Measurements from ENCODE around the gene FOXN3.

The FOXN3 gene

DNA sequence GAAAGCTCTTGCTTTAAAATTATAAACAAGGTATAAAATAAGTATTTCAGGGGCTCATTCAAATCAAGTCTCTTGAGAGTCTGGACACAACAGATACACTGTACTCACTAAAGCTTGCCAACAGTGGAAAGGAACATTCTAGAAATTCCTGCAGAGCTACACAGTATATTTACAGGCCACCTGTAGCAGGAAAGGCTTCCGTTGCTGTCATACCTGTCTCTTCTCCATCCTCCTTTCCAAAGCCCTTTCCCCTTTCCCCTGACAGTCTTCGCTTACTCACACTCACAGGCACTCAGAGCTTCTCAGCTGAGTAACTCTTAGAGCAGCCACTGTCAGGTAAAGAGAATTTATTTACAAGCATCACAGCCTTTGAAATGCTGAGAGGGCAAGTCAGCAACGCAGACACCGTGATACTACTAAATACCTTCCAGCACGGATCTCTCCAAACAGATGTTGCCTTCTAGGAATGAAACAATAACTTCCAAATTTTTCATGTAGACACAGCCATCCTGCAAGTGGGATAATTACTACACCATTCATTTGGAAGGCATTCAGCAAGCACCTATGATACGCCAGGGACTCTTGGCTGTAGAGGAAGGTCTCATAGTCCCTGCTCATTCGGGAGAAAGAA lies 167.9 kb downstream of the FOXN3 start:
- DNase-seq = peak; percentile 29

DNA sequence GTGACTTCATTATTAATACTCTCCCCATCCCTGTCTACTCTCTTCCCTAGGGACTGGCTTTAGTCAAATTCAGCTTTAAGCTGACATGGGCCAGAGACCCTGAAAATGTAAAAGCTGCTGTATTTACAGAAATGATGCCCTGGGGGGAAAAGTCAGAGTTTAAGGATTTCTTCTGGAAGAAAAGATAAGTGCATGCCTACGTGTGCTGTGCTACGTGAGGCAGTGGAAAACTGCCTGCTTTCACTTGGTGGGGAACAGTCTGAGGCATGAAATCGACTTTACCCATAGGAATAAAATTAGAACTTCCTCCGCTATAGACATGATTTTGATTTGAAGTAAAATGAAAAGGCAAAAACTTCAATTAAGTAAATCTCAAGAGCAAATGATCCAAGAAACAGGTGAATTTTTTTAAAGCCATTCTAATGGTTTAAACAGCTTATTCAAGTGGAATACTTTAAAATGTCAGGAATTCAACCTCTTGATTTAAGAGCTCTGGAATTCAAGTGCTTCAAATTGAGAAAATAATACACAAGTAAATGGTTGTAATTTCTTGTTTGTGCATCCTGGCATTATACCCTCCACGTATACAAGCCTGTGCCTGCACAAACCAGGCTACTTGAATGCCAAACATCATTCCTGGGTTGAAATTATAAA lies 168.5 kb downstream of the FOXN3 start:
- DNase-seq = no peak

DNA sequence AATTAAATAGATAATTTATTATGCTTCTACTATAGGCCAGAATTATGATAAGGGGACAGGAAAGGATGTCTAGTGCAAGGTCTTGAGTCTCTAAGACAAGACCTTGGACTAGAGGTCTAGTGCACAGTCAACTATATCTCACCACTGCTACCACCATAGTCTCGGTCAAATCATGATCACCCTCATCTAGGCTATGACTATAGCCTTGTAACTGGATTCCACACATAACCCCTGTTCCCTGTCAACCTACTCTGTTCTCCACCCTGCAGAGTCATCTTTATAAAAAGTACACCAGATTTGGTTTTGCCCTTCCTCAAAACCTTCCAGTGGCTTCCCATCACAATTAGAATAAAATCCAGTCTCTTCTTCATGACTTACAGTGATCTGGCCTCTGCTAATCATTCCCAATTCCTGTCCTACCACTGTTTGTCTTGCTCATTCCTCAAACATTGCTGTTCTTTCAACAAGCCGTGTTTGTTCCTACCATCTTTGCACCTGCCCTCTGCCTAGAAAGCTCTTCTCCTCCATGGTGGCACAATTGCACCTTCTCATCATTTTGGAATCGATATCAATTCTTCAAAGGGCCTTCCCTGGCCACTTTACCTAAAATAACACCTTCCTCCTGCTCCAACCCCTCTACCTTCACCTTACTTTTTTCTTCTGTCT lies 169.4 kb downstream of the FOXN3 start:
- DNase-seq = no peak

GRCh38 chr14:89246290-89246689 lies 170.7 kb downstream of the FOXN3 start:
- no peak for DNase-seq

GRCh38 chr14:89245802-89246201 lies 171.2 kb downstream of the FOXN3 start:
- DNase-seq = no peak

- DNase-seq = no peak
Measured at GRCh38 chr14:89244720-89245119, 172.3 kb downstream of the FOXN3 start.

DNA sequence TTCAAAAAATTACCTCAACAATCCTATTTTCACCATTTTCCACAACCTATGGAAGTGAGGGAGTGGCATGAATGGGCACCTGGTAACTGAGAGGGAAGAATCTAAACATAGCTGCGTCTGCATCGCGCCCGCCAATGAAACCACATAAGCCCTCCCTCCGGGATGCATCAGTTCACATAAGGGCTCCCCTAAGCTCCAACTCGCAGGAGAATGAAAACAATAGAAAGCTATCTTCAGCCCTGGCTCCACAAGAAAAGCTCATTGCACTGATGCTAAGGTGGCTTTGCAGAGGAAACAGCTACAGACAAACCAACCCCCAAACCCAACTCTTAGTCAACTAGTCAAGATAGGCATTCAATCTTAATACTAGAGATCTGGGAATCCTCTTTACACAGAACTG lies 173.3 kb downstream of the FOXN3 start:
- DNase-seq = no peak

- DNase-seq = no peak
Measured at GRCh38 chr14:89243286-89243685, 173.7 kb downstream of the FOXN3 start.

GRCh38 chr14:89242652-89243279 lies 174.3 kb downstream of the FOXN3 start:
- DNase-seq = no peak

GRCh38 chr14:89241934-89242651 lies 174.9 kb downstream of the FOXN3 start:
- DNase-seq = no peak

DNA sequence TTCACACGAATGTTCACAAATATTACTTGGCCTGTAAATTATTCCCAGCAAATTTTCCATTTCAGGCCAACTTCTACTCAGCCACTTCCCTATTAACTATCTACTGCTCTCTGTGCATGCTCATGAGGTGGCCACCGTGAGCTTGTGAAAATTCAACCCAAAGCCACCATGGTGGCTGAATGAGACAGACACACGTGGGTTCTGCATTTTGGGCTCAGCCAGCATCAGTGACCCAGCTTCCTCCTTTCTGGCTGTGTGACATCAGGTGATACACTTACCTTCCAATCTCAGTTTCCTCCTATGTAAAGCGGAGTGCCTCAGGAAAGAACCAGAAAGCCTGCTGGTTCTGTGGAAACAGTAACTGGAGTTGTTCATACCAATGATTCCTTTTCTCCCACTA lies 175.8 kb downstream of the FOXN3 start:
- DNase-seq = no peak

DNA sequence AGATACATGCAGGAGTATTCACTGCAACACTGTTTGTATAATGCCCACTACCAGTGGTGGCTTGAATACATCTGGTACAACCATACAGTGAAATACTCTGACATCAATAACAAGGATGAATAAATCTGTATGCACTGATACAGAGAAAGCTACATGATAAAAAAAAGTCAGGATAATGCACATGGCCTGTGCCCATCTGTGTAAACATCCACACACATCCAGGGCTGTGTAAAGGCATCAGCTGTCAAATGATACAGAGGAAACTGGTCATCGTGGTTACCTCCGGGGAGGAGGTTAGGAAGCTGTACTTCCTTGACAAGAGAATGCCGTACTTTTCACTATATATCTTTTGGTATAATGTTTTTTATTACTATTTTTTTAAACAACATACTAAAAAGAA lies 176.6 kb downstream of the FOXN3 start:
- peak; percentile 62 for DNase-seq

DNA sequence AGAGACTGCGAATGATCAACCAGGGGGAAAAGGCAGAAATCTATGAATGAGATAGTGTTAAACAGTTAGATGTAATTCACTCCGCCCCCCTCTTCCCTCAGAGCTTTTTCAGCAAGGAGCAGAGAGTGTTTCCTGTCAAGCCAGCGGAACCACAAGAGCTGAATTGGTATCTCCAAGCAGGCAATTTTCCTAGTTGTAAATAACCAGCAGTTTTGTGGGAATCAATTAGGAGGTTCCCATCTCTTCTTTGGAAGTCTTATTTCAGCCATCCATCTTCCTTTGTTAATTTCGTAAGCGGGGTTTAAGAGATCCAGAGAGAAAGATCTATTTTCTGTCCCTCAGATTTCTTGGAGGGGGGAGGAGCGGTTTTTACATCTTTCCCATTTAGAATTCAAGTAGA lies 178.0 kb downstream of the FOXN3 start:
- DNase-seq = no peak

- DNase-seq = no peak
Measured at GRCh38 chr14:89237921-89238529, 179.0 kb downstream of the FOXN3 start.

GRCh38 chr14:89236851-89237250 lies 180.2 kb downstream of the FOXN3 start:
- DNase-seq = peak; percentile 44

DNA sequence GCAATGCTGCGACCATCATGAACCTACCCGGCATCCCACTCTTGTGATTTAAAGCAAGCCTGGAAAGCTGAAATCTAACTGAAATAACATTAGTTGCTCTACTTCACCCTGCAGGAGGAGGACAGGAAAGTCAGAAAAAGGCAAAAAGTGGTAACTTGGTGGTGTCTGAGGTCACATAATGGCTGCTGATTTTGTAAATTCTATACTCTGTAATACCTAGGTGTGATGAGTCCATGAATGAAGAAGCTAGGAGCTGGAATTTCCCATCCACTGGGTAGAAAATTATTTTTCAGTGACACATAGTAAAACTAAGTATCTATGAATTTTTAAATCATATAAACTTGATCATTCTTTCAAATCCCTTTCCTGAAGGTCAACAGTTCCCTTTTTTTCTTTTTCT lies 183.8 kb downstream of the FOXN3 start:
- no peak for DNase-seq

DNA sequence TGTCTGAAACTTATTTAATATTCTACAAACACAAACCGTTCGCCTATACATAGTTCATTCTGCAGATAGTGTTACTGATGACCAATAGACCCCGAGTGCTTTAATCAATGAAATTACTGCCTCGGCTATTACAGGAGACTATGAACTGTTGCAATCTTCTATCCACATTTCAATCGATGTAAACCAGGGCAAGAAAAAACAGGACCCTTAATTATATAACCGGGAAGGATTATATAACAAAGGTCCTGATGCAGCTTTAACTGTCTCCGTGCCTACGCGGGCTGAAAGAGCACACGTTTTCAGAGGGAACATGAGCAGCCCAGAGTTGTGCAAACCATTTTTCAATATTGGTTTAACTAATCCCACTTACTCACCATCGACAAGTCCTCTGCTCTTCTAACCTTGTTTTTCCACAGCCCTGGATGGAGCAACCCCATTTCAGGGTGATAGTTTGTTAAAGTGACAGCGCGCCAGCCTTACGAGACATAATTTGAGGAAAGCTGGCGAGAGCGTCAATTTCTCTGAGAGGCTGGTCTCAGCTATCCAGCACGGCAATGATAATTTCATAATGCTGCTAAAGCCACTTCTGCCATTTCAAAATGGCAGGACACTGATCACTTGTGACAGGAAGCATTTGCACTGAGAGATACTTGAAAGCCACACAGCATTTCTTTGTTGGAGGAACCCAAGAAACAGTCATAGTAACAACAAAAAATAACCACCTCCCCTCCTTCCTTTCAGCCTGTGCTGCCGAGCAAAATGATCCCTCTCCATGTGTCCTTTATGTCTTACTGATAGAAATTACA lies 184.6 kb downstream of the FOXN3 start:
- DNase-seq = no peak

- DNase-seq = no peak
Measured at GRCh38 chr14:89231426-89232113, 185.5 kb downstream of the FOXN3 start.

GRCh38 chr14:89228921-89229639 lies 188.0 kb downstream of the FOXN3 start:
- no peak for DNase-seq

DNA sequence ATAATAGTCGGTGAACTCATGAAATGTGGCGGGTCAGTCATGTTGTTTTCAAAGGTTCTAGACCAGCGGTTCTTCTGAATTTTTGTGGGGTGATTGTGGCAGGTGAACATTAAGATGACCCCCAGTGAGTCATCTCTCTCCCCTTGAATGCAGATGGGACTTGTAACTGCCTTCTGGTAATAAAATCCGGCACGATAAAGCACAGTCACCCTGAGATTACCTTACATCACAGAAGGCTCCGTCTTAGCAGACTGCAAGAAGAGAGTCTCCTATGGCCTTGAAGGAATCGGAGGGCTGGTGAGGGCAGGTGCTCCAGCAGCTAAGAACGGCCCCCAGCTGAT lies 189.6 kb downstream of the FOXN3 start:
- peak; percentile 25 for DNase-seq

Measured in fibroblast of skin of right biceps (primary cell).